Measurements from ENCODE around the gene OR4K5. TPM values are rescaled to one million over a fixed set of nuclear protein-coding genes. Genes with fewer than 3 reads are reported as not detected.

OR4K5 gene
- total RNA-seq, 2 experiments from 2014 or later: not detected

GRCh38 chr14:19878029-19878642 is 42.3 kb upstream of the OR4K5 start:
- TF ChIP-seq, protein P1, sequence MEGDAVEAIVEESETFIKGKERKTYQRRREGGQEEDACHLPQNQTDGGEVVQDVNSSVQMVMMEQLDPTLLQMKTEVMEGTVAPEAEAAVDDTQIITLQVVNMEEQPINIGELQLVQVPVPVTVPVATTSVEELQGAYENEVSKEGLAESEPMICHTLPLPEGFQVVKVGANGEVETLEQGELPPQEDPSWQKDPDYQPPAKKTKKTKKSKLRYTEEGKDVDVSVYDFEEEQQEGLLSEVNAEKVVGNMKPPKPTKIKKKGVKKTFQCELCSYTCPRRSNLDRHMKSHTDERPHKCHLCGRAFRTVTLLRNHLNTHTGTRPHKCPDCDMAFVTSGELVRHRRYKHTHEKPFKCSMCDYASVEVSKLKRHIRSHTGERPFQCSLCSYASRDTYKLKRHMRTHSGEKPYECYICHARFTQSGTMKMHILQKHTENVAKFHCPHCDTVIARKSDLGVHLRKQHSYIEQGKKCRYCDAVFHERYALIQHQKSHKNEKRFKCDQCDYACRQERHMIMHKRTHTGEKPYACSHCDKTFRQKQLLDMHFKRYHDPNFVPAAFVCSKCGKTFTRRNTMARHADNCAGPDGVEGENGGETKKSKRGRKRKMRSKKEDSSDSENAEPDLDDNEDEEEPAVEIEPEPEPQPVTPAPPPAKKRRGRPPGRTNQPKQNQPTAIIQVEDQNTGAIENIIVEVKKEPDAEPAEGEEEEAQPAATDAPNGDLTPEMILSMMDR (IDR thresholded peaks at IDR 0.05): peak; percentile 69
- H3K27ac Mint-ChIP-seq: no peak overlapping the region
- DNase-seq: peak in 2 of 14 experiments; percentile 22 to 25
- ChIA-PET POLR2A (no interaction called here), CTCF (no interaction called here)
- ATAC-seq (ENCODE audit: poor library complexity): no peak
- no peaks in the 10 kb centered on the region for H3K4me1 ChIP-seq (ENCODE audit: insufficient read depth, low read length)
- H3K4me3 ChIP-seq (ENCODE audit: low read length): no peak overlapping the region
- H3K27me3 Mint-ChIP-seq: no peaks in the 10 kb centered on the region
- H3K27me3 ChIP-seq (ENCODE audit: control insufficient read depth in 1 of 2, insufficient read depth in 2 of 2, low read length in 2 of 2): no peaks in the 10 kb centered on the region
- H3K36me3 ChIP-seq (ENCODE audit: insufficient read depth, low read length): no peaks in the 10 kb centered on the region
- no peak overlapping the region for H3K4me3 Mint-ChIP-seq
- intact Hi-C loops (cut with DNase I, micrococcal nuclease): no loop called here
- H3K9me3 ChIP-seq (ENCODE audit: control insufficient read depth in 1 of 2, insufficient read depth in 1 of 2, low read length in 2 of 2): no peaks in the 10 kb centered on the region
- no peak overlapping the region for H3K27ac ChIP-seq (ENCODE audit: low read depth in 1 of 2, low read length in 2 of 2)
- H3K4me1 Mint-ChIP-seq (ENCODE audit: low read depth): no peaks in the 10 kb centered on the region
- H3K36me3 Mint-ChIP-seq (ENCODE audit: low read depth): no peaks in the 10 kb centered on the region
- no peaks in the 10 kb centered on the region for H3K9me3 Mint-ChIP-seq

GRCh38 chr14:19895282-19895681 is 25.1 kb upstream of the OR4K5 start:
- Mint-ChIP-seq H3K27ac (no peak overlapping the region), H3K4me1 (ENCODE audit: low read depth) (no peaks in the 10 kb centered on the region), H3K36me3 (ENCODE audit: low read depth) (peaks cover 16% of the 10 kb centered on the region), H3K4me3 (no peak overlapping the region), H3K27me3 (peaks cover 5% of the 10 kb centered on the region), H3K9me3 (peaks cover 14% of the 10 kb centered on the region)
- intact Hi-C loops (cut with DNase I, micrococcal nuclease): no loop called here
- Histone ChIP-seq H3K4me1 (ENCODE audit: insufficient read depth, low read length) (no peaks in the 10 kb centered on the region), H3K9me3 (ENCODE audit: control insufficient read depth in 1 of 2, insufficient read depth in 1 of 2, low read length in 2 of 2) (peaks cover 32 to 63% of the 10 kb centered on the region in 2 experiments), H3K27ac (ENCODE audit: low read depth in 1 of 2, low read length in 2 of 2) (no peak overlapping the region), H3K27me3 (ENCODE audit: control insufficient read depth in 1 of 2, insufficient read depth in 2 of 2, low read length in 2 of 2) (no peaks in the 10 kb centered on the region), H3K36me3 (ENCODE audit: insufficient read depth, low read length) (no peaks in the 10 kb centered on the region), H3K4me3 (ENCODE audit: low read length) (no peak overlapping the region)
- TF ChIP-seq, protein P1 (IDR thresholded peaks at IDR 0.05): no peak
- ATAC-seq (ENCODE audit: poor library complexity) (no peak), DNase-seq (no peak)
- ChIA-PET POLR2A (no interaction called here), CTCF (no interaction called here)

DNA sequence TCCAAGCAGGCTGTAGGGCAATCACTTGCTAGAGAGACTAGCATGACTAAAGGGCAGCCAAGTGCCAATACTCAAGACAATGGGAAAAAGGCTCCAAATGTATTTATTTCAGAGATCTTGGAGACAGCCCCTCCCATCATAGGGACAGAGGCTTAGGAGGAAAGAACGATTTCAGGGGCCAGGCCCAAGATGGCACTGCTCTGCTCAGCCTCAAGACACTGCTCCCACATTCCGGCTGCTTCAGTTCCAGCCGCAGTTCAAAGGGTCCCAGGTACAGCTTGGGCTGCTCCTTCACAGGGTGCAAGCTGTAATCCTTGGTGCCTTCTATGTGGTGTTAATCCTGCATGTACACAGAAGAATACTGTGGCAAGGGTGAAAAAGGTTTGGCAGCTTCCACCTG is 19.4 kb upstream of the OR4K5 start:
- Mint-ChIP-seq H3K27ac (no peak overlapping the region), H3K9me3 (peaks cover 20% of the 10 kb centered on the region)

More for the DNA sequence above, 19.4 kb upstream of the OR4K5 start:
- ATAC-seq (ENCODE audit: poor library complexity) (no peak), DNase-seq (no peak)
- peaks cover 4% of the 10 kb centered on the region for H3K27me3 Mint-ChIP-seq
- ChIA-PET POLR2A (no interaction called here), CTCF (no interaction called here)
- H3K4me1 Mint-ChIP-seq (ENCODE audit: low read depth): no peaks in the 10 kb centered on the region
- H3K36me3 Mint-ChIP-seq (ENCODE audit: low read depth): peaks cover 8% of the 10 kb centered on the region
- TF ChIP-seq, protein P1 (IDR thresholded peaks at IDR 0.05): no peak
- Histone ChIP-seq H3K27ac (ENCODE audit: low read depth in 1 of 2, low read length in 2 of 2) (no peak overlapping the region), H3K9me3 (ENCODE audit: control insufficient read depth in 1 of 2, insufficient read depth in 1 of 2, low read length in 2 of 2) (peaks cover 9 to 18% of the 10 kb centered on the region in 2 experiments), H3K4me1 (ENCODE audit: insufficient read depth, low read length) (no peaks in the 10 kb centered on the region), H3K27me3 (ENCODE audit: control insufficient read depth in 1 of 2, insufficient read depth in 2 of 2, low read length in 2 of 2) (no peaks in the 10 kb centered on the region), H3K4me3 (ENCODE audit: low read length) (no peak overlapping the region), H3K36me3 (ENCODE audit: insufficient read depth, low read length) (no peaks in the 10 kb centered on the region)
- H3K4me3 Mint-ChIP-seq: no peak overlapping the region
- intact Hi-C loops (cut with DNase I, micrococcal nuclease): no loop called here

Measured in CD4-positive, alpha-beta T cell (primary cell).